GM21423 (cell line): ENCODE results near the gene CEP76.

ENCODE experiments used
- ATAC-seq: cut with Tn5 transposase; IDR thresholded peaks from one replicate; pipeline ENCODE4 v1.9.1; 2021; ENCODE audit warnings: mild to moderate bottlenecking, moderate library complexity; ENCODE audit not compliant: unreplicated experiment

The CEP76 gene

GRCh38 chr18:12702221-12703095 is at the start of gene CEP76, which contains the start of gene PSMG2:
TSS of gene CEP76 (minus strand) at chr18:12702723. CDS start at chr18:12702548, 175 bp downstream.
TSS of gene PSMG2 (plus strand) at chr18:12703042. CDS start at chr18:12703108, 66 bp downstream.
- peak; percentile 81 for ATAC-seq

- no peak for ATAC-seq
Observed at GRCh38 chr18:12751891-12752290, 49.4 kb upstream of the CEP76 start.

GRCh38 chr18:12751503-12751884 is 49.0 kb upstream of the CEP76 start:
- ATAC-seq = no peak

GRCh38 chr18:12750715-12751502 is 48.4 kb upstream of the CEP76 start:
- no peak for ATAC-seq

- no peak for ATAC-seq
Observed at GRCh38 chr18:12750076-12750714, 47.7 kb upstream of the CEP76 start.

- ATAC-seq = no peak
Observed at GRCh38 chr18:12749121-12749520, 46.6 kb upstream of the CEP76 start.

GRCh38 chr18:12748671-12749070 is 46.1 kb upstream of the CEP76 start:
- ATAC-seq = no peak

- ATAC-seq = no peak
Observed at GRCh38 chr18:12747530-12748315, 45.2 kb upstream of the CEP76 start.

GRCh38 chr18:12745095-12745795 is 42.7 kb upstream of the CEP76 start:
- ATAC-seq = no peak

GRCh38 chr18:12744103-12744502 is 41.6 kb upstream of the CEP76 start:
- ATAC-seq = no peak

GRCh38 chr18:12742453-12742852 is 39.9 kb upstream of the CEP76 start:
- no peak for ATAC-seq

GRCh38 chr18:12741351-12741750 is 38.8 kb upstream of the CEP76 start:
- no peak for ATAC-seq

- ATAC-seq = no peak
Observed at GRCh38 chr18:12737243-12737902, 34.9 kb upstream of the CEP76 start.

GRCh38 chr18:12726774-12727550 is 24.4 kb upstream of the CEP76 start:
- ATAC-seq = no peak

- ATAC-seq = no peak
Observed at GRCh38 chr18:12726331-12726730, 23.8 kb upstream of the CEP76 start.

- ATAC-seq = no peak
Observed at GRCh38 chr18:12722731-12723130, 20.2 kb upstream of the CEP76 start.

- no peak for ATAC-seq
Observed at GRCh38 chr18:12721495-12722275, 19.2 kb upstream of the CEP76 start.

- no peak for ATAC-seq
Observed at GRCh38 chr18:12711446-12711845, 8.9 kb upstream of the CEP76 start.
